GM21576 (cell line): Measurements from ENCODE around the gene AGBL3.

Source experiments
- ATAC-seq: cut with Tn5 transposase; IDR thresholded peaks from one replicate; pipeline ENCODE4 v1.9.1; 2021; ENCODE audit warnings: mild to moderate bottlenecking, moderate library complexity; ENCODE audit not compliant: unreplicated experiment

The AGBL3 gene

DNA sequence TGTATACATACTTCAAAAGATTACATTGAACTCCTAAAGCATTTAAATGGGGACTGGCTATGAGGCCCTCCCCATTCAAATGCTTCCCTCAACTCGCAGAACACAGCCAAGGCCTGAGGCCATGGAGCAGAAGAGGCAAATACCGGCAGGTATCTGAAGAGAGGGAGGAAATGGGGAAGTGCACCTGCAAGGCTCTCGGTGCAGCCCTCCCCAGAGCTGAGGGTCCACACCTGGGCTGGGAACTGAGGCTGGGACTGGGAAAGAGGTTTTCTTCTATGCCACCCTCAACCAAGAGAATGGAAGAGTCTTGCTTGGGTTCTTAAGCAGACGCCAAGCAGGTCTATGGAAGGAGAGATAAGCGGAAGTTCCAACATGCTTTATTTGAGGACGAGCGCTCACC, 197.2 kb downstream of the AGBL3 start:
- ATAC-seq, result no peak

DNA sequence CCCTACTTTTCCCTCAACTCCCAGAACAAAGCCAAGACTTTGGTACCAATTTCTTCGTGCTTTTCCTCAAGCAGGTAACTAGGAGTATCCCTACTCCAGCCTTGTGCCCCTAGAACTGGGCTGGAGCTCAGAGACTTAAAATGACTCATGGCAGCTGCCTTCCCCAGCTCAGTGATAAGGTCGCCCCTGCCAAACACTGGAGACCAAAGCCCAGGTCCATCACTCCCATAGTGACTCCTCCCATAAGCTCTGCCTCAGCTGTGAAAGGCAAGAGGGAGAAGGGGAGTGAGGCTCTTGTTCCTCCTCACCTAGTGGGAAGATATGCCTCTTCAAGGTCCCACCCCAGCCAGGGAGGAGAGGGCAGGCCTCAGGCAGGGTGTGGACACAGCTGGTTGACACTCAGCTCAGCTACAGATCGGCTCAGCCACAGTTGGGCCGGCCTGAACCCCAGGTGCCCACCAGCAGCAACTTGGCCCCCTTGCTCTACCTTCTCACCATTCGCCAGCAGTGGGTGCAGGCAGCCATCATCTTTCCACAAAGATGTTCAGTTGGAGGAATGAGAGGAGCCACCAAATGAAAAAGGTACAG, 198.0 kb downstream of the AGBL3 start:
- no peak for ATAC-seq
